ENCODE results near the gene EXOC8.

The EXOC8 gene

DNA sequence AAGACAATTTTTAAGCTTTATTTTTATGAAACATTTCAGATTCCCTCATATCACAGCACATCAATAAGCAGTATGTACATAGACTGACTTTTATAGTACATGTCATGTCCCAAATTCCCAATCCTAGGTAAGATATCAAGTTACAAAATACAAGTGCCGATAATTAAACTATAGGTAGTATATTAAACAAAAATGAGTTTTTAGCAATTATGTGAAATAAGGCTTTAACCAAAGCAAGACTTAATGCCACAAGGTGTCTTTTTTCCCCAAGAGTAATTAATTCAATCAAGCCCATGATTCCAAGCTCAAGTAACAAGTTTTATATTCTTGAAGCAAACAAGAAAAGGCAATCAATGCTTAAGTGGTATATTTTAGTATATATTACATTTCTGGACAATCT lies 4.9 kb downstream of the EXOC8 start:
- Histone ChIP-seq H3K9me3 (ENCODE audit: control insufficient read depth in 1 of 2, low read length in 2 of 2) (no peaks in the 10 kb centered on the region), H3K27me3 (ENCODE audit: low read depth, low read length) (no peaks in the 10 kb centered on the region), H3K4me1 (ENCODE audit: control insufficient read depth in 1 of 2, insufficient read depth in 2 of 2, low read length in 2 of 2) (peaks cover 29 to 41% of the 10 kb centered on the region in 2 donors), H3K27ac (ENCODE audit: low read length) (no peak overlapping the region), H3K36me3 (ENCODE audit: control insufficient read depth in 1 of 2, insufficient read depth in 2 of 2, low read length in 2 of 2) (peaks cover 0 to 9% of the 10 kb centered on the region in 2 donors), H3K4me3 (ENCODE audit: low read depth in 1 of 2, low read length in 2 of 2) (no peak overlapping the region)

DNA sequence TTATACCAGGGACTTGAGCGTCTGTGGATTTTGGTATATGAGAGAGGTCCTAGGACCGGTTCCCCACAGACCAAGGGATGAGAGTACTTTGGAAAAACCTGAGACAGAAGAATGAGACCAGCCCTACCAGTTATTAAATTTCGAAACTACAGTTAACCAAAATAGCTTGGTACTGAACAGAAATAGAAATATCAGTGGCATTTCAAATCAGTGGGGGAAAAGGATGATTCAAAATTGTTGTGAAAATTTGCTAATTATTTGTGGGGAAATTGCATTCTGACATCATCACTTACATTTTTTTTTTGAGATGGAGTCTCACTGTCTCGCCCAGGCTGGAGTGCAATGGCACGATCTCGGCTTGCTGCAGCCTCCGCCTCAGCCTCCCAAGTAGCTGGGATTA lies 8.2 kb downstream of the EXOC8 start:
- H3K27ac ChIP-seq (ENCODE audit: low read length): no peak overlapping the region
- H3K4me1 ChIP-seq (ENCODE audit: control insufficient read depth in 1 of 2, insufficient read depth in 2 of 2, low read length in 2 of 2): peaks cover 10 to 18% of the 10 kb centered on the region in 2 donors
- H3K4me3 ChIP-seq (ENCODE audit: low read depth in 1 of 2, low read length in 2 of 2): no peak overlapping the region
- no peaks in the 10 kb centered on the region for H3K9me3 ChIP-seq (ENCODE audit: control insufficient read depth in 1 of 2, low read length in 2 of 2)
- H3K27me3 ChIP-seq (ENCODE audit: low read depth, low read length): no peaks in the 10 kb centered on the region
- peaks cover 0 to 5% of the 10 kb centered on the region in 2 donors for H3K36me3 ChIP-seq (ENCODE audit: control insufficient read depth in 1 of 2, insufficient read depth in 2 of 2, low read length in 2 of 2)

DNA sequence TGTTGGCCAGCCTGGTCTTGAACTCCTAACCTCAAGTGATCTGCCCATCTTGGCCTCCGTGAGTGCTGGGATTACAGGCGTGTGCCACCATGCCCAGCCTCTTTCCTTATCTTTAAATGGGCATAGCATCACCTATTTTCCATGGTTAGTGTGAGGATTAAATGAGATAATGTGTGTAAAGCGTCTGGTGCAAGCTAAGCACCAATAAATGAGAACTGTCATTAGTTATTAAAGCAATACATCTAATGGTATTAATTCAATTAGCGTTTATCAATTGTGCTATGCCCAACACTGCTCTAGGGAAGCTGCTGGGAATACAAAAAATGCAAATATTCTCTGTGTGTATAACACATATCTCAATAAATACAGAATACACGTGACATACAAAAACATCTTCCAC lies 10.0 kb downstream of the EXOC8 start:
- Histone ChIP-seq H3K27me3 (ENCODE audit: low read depth, low read length) (no peaks in the 10 kb centered on the region), H3K9me3 (ENCODE audit: control insufficient read depth in 1 of 2, low read length in 2 of 2) (no peaks in the 10 kb centered on the region), H3K27ac (ENCODE audit: low read length) (no peak overlapping the region), H3K4me1 (ENCODE audit: control insufficient read depth in 1 of 2, insufficient read depth in 2 of 2, low read length in 2 of 2) (no peaks in the 10 kb centered on the region), H3K36me3 (ENCODE audit: control insufficient read depth in 1 of 2, insufficient read depth in 2 of 2, low read length in 2 of 2) (peaks cover 0 to 5% of the 10 kb centered on the region in 2 donors), H3K4me3 (ENCODE audit: low read depth in 1 of 2, low read length in 2 of 2) (no peak overlapping the region)

DNA sequence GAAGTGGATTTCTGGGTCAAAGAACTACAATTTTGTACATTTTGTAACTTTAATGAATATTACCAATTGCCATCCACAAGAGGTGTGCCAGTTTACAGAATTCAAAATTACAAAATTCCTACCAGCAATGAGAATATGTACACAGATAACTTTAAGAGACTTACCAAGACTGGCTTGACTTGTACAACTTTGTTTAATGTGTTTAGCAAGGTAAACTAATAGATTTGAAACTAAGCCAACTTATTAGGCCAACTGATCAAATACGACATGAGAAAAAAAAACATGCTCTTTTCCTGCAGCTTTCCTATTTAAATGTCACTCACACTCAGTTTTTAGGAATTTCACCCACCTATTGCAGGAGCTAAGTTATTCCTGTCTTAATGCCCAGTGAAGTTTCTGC lies 11.4 kb downstream of the EXOC8 start:
- Histone ChIP-seq H3K36me3 (ENCODE audit: control insufficient read depth in 1 of 2, insufficient read depth in 2 of 2, low read length in 2 of 2) (no peaks in the 10 kb centered on the region), H3K27me3 (ENCODE audit: low read depth, low read length) (no peaks in the 10 kb centered on the region), H3K9me3 (ENCODE audit: control insufficient read depth in 1 of 2, low read length in 2 of 2) (no peaks in the 10 kb centered on the region), H3K27ac (ENCODE audit: low read length) (no peak overlapping the region), H3K4me3 (ENCODE audit: low read depth in 1 of 2, low read length in 2 of 2) (no peak overlapping the region), H3K4me1 (ENCODE audit: control insufficient read depth in 1 of 2, insufficient read depth in 2 of 2, low read length in 2 of 2) (no peaks in the 10 kb centered on the region)

DNA sequence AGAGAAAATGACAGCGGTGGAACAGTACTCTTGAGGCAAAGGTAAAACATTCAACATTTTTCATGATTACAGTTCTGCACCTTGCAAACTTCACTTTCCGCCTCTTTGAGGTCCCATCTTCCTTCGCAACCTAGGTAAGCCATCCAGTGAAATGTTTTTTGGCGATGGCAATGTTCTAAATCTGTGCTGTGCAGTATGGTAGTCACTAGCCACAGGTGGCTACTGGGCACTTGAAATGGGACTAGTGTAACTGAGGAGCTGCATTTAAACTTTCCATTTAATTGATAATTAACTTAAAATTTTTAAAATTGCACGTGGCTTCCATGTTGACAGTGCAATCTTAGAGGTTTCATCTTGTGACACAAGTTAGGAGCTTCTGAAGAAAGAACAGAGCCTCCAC lies 13.0 kb downstream of the EXOC8 start:
- H3K27me3 ChIP-seq (ENCODE audit: low read depth, low read length): no peaks in the 10 kb centered on the region
- no peak overlapping the region for H3K4me3 ChIP-seq (ENCODE audit: low read depth in 1 of 2, low read length in 2 of 2)
- no peaks in the 10 kb centered on the region for H3K9me3 ChIP-seq (ENCODE audit: control insufficient read depth in 1 of 2, low read length in 2 of 2)
- no peaks in the 10 kb centered on the region for H3K36me3 ChIP-seq (ENCODE audit: control insufficient read depth in 1 of 2, insufficient read depth in 2 of 2, low read length in 2 of 2)
- no peaks in the 10 kb centered on the region for H3K4me1 ChIP-seq (ENCODE audit: control insufficient read depth in 1 of 2, insufficient read depth in 2 of 2, low read length in 2 of 2)
- no peak overlapping the region for H3K27ac ChIP-seq (ENCODE audit: low read length)

DNA sequence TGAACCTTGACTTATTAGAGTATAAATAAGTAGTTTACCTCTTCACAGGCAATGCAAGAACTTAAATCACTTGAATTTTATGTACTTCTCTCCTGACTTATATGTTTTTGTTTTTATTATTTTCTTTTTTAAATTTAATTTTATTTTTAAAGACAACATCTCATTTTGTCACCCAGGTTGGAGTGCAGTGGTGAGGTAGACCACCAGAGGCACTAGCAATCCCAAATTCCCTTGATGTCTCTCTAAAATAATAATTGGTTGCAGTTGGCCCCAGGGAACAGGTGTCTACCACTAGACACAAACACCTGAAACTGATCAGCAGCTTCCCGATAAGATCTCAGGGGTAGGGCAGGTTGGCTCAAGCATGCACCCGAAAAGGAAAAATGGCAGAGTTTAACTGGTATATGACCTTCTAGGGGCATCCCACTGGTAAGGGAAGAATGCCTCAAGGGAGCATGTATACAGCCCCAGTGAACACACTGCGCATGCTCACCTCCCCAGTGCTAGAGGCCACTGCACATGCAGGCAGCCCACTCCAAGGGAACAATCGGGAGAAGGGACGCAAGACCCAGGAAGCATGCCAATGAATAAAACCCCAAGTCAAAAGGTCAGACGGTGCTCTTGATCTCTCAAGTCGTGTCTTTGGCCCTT lies 14.6 kb downstream of the EXOC8 start:
- Histone ChIP-seq H3K27ac (ENCODE audit: low read length) (no peak overlapping the region), H3K9me3 (ENCODE audit: control insufficient read depth in 1 of 2, low read length in 2 of 2) (no peaks in the 10 kb centered on the region), H3K4me1 (ENCODE audit: control insufficient read depth in 1 of 2, insufficient read depth in 2 of 2, low read length in 2 of 2) (no peaks in the 10 kb centered on the region), H3K27me3 (ENCODE audit: low read depth, low read length) (no peaks in the 10 kb centered on the region), H3K36me3 (ENCODE audit: control insufficient read depth in 1 of 2, insufficient read depth in 2 of 2, low read length in 2 of 2) (no peaks in the 10 kb centered on the region), H3K4me3 (ENCODE audit: low read depth in 1 of 2, low read length in 2 of 2) (no peak overlapping the region)

DNA sequence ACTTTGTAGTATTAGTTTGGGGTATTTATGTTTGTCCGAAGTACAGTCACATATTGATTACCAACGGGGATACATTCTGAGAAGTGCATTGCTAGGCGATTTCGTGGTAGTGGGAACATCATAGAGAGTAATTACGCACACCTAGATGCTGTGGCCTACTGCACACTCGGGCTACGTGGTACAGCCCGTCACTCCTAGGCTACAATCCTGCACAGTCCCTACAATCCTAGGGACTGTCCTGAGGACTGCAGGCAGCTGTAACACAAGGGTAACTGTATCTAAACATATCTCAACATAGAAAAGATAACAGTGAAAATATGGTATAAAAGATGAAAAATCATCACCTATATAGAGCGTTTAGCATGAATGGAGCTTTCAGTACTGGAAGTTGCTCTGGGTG lies 18.6 kb downstream of the EXOC8 start:
- Histone ChIP-seq H3K27ac (ENCODE audit: low read length) (no peak overlapping the region), H3K36me3 (ENCODE audit: control insufficient read depth in 1 of 2, insufficient read depth in 2 of 2, low read length in 2 of 2) (no peaks in the 10 kb centered on the region), H3K27me3 (ENCODE audit: low read depth, low read length) (no peaks in the 10 kb centered on the region), H3K9me3 (ENCODE audit: control insufficient read depth in 1 of 2, low read length in 2 of 2) (no peaks in the 10 kb centered on the region), H3K4me1 (ENCODE audit: control insufficient read depth in 1 of 2, insufficient read depth in 2 of 2, low read length in 2 of 2) (no peaks in the 10 kb centered on the region), H3K4me3 (ENCODE audit: low read depth in 1 of 2, low read length in 2 of 2) (no peak overlapping the region)

DNA sequence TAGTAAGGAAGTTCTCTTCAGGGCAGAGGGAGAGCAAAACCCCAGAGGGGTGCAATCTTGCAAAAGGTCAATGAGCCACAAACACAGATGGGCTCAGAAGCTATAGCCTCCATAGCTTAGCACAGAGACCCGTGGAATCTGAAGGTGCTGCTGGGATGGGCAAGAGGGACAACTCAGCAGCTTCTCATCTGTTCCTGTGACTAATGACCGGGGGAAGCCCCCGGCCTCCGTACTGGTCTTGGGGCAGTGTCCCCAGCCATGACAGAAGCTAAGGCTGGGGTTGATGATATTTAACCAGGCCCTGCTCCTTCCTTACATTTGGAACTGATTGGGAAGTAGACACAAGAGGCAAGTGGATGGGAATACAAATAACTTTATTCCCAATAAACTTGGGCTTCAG lies 19.1 kb downstream of the EXOC8 start:
- H3K27ac ChIP-seq (ENCODE audit: low read length): no peak overlapping the region
- H3K4me1 ChIP-seq (ENCODE audit: control insufficient read depth in 1 of 2, insufficient read depth in 2 of 2, low read length in 2 of 2): no peaks in the 10 kb centered on the region
- H3K9me3 ChIP-seq (ENCODE audit: control insufficient read depth in 1 of 2, low read length in 2 of 2): no peaks in the 10 kb centered on the region
- H3K27me3 ChIP-seq (ENCODE audit: low read depth, low read length): no peaks in the 10 kb centered on the region
- no peaks in the 10 kb centered on the region for H3K36me3 ChIP-seq (ENCODE audit: control insufficient read depth in 1 of 2, insufficient read depth in 2 of 2, low read length in 2 of 2)
- no peak overlapping the region for H3K4me3 ChIP-seq (ENCODE audit: low read depth in 1 of 2, low read length in 2 of 2)

DNA sequence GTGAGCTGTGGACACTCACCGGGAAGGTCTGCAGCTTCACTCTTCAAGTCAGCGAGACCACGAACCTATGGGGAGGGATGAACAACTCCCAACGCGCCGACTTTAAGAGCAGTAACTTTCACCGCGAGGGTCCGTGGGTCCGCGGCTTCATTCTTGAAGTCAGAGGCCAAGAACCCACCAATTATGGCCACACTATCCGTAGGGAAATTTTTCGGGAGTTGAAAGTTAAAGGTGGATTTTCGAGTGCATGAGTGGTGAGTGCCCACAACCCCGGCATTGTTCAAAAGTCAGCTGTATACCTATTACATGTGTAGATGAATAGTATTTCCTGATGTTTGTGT lies 19.7 kb downstream of the EXOC8 start:
- no peak overlapping the region for H3K27ac ChIP-seq (ENCODE audit: low read length)
- H3K27me3 ChIP-seq (ENCODE audit: low read depth, low read length): no peaks in the 10 kb centered on the region
- H3K4me3 ChIP-seq (ENCODE audit: low read depth in 1 of 2, low read length in 2 of 2): no peak overlapping the region
- no peaks in the 10 kb centered on the region for H3K36me3 ChIP-seq (ENCODE audit: control insufficient read depth in 1 of 2, insufficient read depth in 2 of 2, low read length in 2 of 2)
- no peaks in the 10 kb centered on the region for H3K4me1 ChIP-seq (ENCODE audit: control insufficient read depth in 1 of 2, insufficient read depth in 2 of 2, low read length in 2 of 2)
- H3K9me3 ChIP-seq (ENCODE audit: control insufficient read depth in 1 of 2, low read length in 2 of 2): no peaks in the 10 kb centered on the region

DNA sequence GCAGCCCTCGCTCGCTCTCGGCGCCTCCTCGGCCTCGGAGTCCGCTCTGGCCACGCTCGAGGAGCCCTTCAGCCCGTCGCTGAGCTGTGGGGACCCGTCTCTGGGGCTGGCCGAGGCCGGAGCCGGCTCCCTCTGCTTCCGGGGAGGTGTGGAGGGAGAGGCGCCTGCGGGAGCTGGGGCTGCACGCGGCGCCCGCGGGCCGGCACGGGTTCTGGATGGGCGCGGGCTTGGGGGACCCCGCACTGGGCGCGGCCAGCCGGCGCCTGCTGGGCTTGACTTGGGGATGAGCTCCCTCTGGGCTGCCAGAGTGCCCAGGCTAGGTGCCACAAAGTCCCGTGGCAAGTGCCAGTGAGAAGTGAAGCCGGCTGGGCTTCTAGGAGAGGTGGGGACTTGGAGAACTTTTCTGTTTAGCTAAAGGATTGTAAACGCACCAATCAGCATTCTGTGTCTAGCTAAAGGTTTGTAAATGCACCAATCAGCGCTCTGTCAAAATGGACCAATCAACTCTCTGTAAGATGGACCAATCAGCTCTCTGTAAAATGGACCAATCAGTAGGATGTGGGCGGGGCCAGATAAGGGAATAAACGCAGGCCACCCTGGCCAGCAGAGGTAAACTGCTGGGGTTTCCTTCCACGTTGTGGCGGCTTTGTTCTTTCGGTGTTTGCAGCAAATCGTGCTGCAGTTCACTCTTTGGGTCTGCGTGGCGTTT lies 20.2 kb downstream of the EXOC8 start:
- Histone ChIP-seq H3K4me1 (ENCODE audit: control insufficient read depth in 1 of 2, insufficient read depth in 2 of 2, low read length in 2 of 2) (no peaks in the 10 kb centered on the region), H3K9me3 (ENCODE audit: control insufficient read depth in 1 of 2, low read length in 2 of 2) (no peaks in the 10 kb centered on the region)

DNA sequence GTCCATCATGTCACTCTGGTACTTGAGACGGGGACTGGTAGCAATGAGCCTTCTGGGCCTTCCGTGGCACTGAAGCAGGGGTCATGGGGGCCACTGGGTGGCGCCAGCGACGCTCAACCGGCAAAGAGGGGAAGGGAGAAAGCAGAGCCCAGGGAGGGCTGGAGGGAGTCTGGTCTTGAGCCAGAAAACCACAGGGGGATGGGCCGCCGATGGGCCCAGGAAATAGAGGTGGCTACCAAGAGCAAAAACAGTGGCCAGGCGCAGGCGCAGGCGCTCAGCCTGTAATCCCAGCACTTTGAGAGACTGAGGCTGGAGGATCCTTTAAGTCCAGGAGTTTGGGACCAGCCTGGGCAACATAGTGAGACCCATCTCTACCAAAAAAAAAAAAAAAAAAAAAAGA lies 21.8 kb downstream of the EXOC8 start:
- Histone ChIP-seq H3K27me3 (ENCODE audit: low read depth, low read length) (no peaks in the 10 kb centered on the region), H3K36me3 (ENCODE audit: control insufficient read depth in 1 of 2, insufficient read depth in 2 of 2, low read length in 2 of 2) (no peaks in the 10 kb centered on the region), H3K27ac (ENCODE audit: low read length) (no peak overlapping the region), H3K4me1 (ENCODE audit: control insufficient read depth in 1 of 2, insufficient read depth in 2 of 2, low read length in 2 of 2) (no peaks in the 10 kb centered on the region), H3K4me3 (ENCODE audit: low read depth in 1 of 2, low read length in 2 of 2) (no peak overlapping the region), H3K9me3 (ENCODE audit: control insufficient read depth in 1 of 2, low read length in 2 of 2) (no peaks in the 10 kb centered on the region)

More for the DNA sequence above, 20.2 kb downstream of the EXOC8 start:
- Histone ChIP-seq H3K4me3 (ENCODE audit: low read depth in 1 of 2, low read length in 2 of 2) (no peak overlapping the region), H3K27me3 (ENCODE audit: low read depth, low read length) (no peaks in the 10 kb centered on the region), H3K27ac (ENCODE audit: low read length) (no peak overlapping the region), H3K36me3 (ENCODE audit: control insufficient read depth in 1 of 2, insufficient read depth in 2 of 2, low read length in 2 of 2) (no peaks in the 10 kb centered on the region)

DNA sequence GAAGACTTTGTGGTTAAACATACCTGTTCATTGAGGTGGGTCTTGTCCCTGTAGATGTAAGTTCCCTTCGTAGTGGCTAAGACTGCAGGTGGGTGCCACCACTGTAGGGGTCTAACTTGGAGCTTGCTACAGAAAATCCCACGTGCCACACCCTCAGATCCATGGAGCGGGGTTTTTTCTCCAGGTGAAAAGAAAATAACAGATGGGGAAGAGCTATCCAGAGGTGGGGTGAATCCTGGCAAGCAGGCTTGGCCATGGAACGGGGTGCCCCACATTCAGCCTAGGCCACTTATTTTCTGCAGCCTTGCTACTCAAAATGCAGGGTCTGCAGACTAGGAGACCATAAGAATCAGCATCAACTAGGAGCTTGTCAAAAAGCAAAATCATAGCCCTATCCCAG lies 24.0 kb downstream of the EXOC8 start:
- no peak overlapping the region for H3K27ac ChIP-seq (ENCODE audit: low read length)
- no peaks in the 10 kb centered on the region for H3K27me3 ChIP-seq (ENCODE audit: low read depth, low read length)
- H3K36me3 ChIP-seq (ENCODE audit: control insufficient read depth in 1 of 2, insufficient read depth in 2 of 2, low read length in 2 of 2): no peaks in the 10 kb centered on the region
- no peaks in the 10 kb centered on the region for H3K9me3 ChIP-seq (ENCODE audit: control insufficient read depth in 1 of 2, low read length in 2 of 2)
- H3K4me3 ChIP-seq (ENCODE audit: low read depth in 1 of 2, low read length in 2 of 2): no peak overlapping the region
- no peaks in the 10 kb centered on the region for H3K4me1 ChIP-seq (ENCODE audit: control insufficient read depth in 1 of 2, insufficient read depth in 2 of 2, low read length in 2 of 2)
